ENCODE data around the gene GREB1.

Gene GREB1

DNA sequence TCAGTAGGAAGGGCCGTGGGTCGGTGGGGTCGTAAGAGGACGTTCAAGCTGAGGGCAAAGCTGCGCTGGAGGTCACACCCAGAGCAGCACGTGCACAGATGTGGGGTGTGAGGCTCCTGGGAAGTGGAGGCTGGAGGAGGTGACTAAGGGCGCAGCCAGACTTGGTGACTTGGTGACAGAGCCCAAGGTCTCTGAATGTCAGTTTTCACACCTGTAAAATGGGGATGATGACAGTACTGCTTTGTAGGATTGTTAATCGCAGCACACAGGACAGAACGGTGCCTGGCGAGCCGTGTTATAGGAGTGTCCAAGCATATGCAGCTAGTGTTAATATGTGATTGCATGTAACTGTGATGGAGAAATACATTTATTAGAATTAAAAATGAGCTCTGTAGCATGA, 95.4 kb downstream of the GREB1 start:
- no peaks in the 10 kb centered on the region for H3K27me3 Mint-ChIP-seq
- no peaks in the 10 kb centered on the region for H3K4me1 Mint-ChIP-seq (ENCODE audit: low read depth)
- no peaks in the 10 kb centered on the region for H3K9me3 Mint-ChIP-seq (ENCODE audit: low read depth)
- H3K4me3 Mint-ChIP-seq, result no peak overlapping the region
- H3K27ac Mint-ChIP-seq, result no peak overlapping the region
- no peaks in the 10 kb centered on the region for H3K36me3 Mint-ChIP-seq

DNA sequence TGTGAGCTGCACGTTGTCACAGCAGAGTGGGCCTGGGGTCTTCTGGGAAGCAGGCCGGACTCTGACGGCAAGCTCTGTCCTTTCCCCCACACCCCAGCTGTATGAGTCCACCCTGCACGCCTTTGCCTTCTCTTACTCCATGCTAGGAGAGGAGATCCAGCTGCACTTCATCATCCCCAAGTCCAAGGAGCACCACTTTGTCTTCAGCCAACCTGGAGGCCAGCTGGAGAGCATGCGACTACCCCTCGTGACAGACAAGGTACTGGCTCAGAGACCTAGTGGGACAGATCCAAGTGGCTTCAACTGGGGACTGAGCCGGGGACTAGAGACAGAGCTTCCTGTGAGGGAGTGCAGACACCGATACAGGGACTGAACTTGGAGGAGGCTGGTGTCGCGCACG, 96.0 kb downstream of the GREB1 start:
- H3K27me3 Mint-ChIP-seq, result no peaks in the 10 kb centered on the region

DNA sequence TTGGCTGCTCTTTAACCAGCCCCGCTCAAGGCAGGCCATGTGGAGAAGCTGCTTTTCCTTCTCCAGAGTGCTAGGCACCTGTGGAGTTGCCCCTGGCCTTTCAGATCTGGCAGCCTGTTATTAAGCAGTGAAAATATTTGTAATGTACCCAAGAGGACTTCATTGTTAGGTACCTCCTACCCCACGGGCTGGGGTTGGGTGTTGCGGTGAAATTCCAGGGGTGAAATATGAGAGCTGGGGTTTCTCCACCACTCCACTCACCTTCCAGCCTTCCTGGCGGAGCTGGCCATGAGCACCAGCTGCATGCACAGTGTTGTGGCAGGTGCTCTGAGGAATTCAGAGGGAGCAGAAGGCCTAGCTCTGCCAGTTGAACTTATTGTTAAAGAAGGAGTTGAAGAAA, 97.0 kb downstream of the GREB1 start:
- Mint-ChIP-seq H3K27me3 (no peaks in the 10 kb centered on the region), H3K9me3 (ENCODE audit: low read depth) (no peaks in the 10 kb centered on the region), H3K36me3 (no peaks in the 10 kb centered on the region), H3K4me1 (ENCODE audit: low read depth) (no peaks in the 10 kb centered on the region), H3K27ac (no peak overlapping the region), H3K4me3 (no peak overlapping the region)

More for the DNA sequence above, 96.0 kb downstream of the GREB1 start:
- Mint-ChIP-seq H3K4me1 (ENCODE audit: low read depth) (no peaks in the 10 kb centered on the region), H3K36me3 (no peaks in the 10 kb centered on the region), H3K27ac (no peak overlapping the region), H3K4me3 (no peak overlapping the region), H3K9me3 (ENCODE audit: low read depth) (no peaks in the 10 kb centered on the region)

DNA sequence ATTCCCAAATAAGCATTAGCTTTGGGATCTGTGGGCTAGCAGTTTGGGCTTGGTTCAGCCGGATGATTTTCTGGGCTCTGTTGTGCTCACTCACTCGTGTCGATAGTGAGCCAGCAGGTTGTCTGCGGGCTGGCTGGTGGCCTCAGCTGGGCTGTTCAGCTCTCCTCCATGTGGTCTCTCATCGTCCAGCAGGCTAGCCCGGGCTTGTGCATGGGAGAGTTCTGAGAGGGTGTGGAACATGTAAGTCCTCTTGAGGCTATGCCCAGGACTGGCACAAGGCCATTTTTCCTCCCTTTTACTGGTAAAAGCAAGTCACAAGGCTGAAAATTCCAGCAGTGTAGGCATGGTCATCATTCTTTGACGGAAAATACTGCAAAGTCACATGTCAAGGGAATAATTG, 97.6 kb downstream of the GREB1 start:
- no peak overlapping the region for H3K27ac Mint-ChIP-seq
- H3K9me3 Mint-ChIP-seq (ENCODE audit: low read depth), result no peaks in the 10 kb centered on the region
- no peaks in the 10 kb centered on the region for H3K36me3 Mint-ChIP-seq
- H3K27me3 Mint-ChIP-seq, result peaks cover 2% of the 10 kb centered on the region
- H3K4me1 Mint-ChIP-seq (ENCODE audit: low read depth), result no peaks in the 10 kb centered on the region
- no peak overlapping the region for H3K4me3 Mint-ChIP-seq

DNA sequence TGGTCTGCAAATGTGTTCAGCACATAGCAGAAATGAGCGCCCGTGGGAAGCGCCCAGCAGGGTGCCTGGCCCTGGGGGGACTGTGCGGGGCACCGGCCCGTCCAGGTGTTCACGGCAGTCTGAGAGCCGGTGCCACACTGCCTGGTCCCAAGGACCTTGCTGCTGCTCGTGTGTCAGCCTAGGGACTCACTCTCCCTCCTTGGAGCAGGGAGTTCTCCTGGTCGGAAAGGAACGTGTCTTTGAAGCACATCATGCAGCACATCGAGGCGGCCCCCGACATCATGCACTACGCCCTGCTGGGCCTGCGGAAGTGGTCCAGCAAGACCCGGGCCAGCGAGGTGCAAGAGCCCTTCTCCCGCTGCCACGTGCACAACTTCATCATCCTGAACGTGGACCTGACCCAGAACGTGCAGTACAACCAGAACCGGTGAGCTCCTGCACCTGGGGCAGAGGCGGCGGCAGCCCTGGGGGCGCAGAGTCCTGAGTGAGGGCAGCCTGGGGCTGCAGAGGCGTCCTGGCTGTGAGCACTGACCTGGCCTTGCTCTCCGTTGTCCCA, 100.2 kb downstream of the GREB1 start:
- Mint-ChIP-seq H3K4me1 (ENCODE audit: low read depth) (no peaks in the 10 kb centered on the region), H3K36me3 (no peaks in the 10 kb centered on the region), H3K27ac (no peak overlapping the region), H3K9me3 (ENCODE audit: low read depth) (no peaks in the 10 kb centered on the region), H3K4me3 (no peak overlapping the region), H3K27me3 (peaks cover 2% of the 10 kb centered on the region)

DNA sequence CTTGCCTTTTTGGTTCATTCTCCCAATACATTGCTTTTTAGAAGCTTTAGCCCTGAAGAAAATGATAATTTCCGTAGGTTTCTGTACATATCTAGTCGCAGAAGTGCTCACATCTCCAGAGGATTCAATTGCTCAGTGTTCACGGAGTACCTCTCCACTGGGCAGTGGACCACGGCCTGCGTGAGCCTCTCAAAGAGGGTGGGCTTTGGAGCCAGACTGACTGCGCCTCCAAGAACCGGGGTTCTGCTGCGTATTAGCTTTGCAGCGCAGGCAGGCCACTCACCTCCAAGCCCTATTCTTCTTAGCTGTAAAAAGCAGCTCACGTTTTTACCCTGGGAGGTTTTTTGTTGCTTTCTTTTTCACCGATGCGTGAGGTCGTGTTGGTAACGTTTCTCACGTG, 100.7 kb downstream of the GREB1 start:
- H3K4me3 Mint-ChIP-seq, result no peak overlapping the region
- no peaks in the 10 kb centered on the region for H3K36me3 Mint-ChIP-seq
- H3K27me3 Mint-ChIP-seq, result peaks cover 5% of the 10 kb centered on the region
- H3K9me3 Mint-ChIP-seq (ENCODE audit: low read depth), result no peaks in the 10 kb centered on the region
- no peak overlapping the region for H3K27ac Mint-ChIP-seq
- no peaks in the 10 kb centered on the region for H3K4me1 Mint-ChIP-seq (ENCODE audit: low read depth)

DNA sequence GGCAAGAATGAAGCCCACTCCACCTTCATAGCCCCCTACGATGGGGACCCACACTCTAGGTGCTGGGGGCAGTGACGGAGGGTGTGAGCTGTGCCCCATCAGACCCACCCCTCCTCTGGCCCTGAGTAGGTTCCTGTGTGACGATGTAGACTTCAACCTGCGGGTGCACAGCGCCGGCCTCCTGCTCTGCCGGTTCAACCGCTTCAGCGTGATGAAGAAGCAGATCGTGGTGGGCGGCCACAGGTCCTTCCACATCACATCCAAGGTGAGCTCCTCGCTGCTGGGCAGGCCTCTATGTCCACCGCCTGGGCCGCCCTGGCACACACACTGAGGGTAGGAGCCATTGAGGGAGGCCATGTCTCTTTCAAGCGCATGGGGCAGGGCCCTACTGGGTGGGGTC, 101.3 kb downstream of the GREB1 start:
- Mint-ChIP-seq H3K27ac (no peak overlapping the region), H3K27me3 (peaks cover 5% of the 10 kb centered on the region), H3K36me3 (no peaks in the 10 kb centered on the region), H3K4me1 (ENCODE audit: low read depth) (no peaks in the 10 kb centered on the region), H3K9me3 (ENCODE audit: low read depth) (no peaks in the 10 kb centered on the region), H3K4me3 (no peak overlapping the region)

DNA sequence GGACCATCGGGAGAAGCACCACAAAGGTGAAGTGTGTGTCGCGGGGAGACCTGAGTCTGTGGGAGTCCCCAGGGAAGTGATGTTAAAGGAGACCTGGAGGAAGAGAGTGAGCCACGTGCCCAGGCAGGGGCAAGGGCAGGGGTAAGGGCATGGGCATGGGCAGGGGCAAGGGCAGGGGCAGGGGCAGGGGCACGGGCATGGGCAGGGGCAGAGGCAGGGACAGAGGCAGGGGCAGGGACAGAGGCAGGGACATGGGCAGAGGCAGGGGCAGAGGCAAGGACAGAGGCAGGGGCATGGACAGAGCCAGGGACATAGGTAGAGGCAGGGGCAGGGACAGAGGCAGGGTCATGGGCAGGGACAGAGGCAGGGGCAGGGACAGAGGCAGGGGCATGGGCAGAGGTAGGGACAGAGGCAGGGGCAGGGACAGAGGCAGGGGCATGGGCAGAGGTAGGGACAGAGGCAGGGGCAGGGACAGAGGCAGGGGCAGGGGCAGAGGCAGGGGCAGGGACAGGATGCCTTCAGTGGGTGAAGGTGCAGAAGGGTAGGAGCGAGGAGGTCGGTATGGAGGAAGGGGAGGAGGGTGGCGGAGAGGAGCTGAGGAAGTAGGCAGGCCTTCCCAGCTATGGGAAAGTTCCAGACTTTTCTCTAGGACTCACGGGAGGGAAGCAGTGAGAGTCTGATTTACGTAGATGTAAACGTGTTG, 102.9 kb downstream of the GREB1 start:
- H3K27ac Mint-ChIP-seq, result no peak overlapping the region
- no peak overlapping the region for H3K4me3 Mint-ChIP-seq

DNA sequence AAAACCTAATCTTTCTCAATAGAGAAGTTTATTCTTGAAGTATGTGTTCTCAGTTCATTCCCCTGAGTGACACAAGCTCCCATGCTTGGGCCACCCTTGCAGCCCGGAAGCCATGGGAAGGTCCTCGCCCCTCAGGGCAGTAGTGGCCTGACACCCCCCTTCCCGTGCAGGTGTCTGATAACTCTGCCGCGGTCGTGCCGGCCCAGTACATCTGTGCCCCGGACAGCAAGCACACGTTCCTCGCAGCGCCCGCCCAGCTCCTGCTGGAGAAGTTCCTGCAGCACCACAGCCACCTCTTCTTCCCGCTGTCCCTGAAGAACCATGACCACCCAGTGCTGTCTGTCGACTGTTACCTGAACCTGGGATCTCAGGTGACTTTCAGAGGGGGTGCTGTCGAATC, 103.7 kb downstream of the GREB1 start:
- no peaks in the 10 kb centered on the region for H3K9me3 Mint-ChIP-seq (ENCODE audit: low read depth)
- H3K36me3 Mint-ChIP-seq, result no peaks in the 10 kb centered on the region
- no peak overlapping the region for H3K27ac Mint-ChIP-seq
- peaks cover 7% of the 10 kb centered on the region for H3K27me3 Mint-ChIP-seq
- no peaks in the 10 kb centered on the region for H3K4me1 Mint-ChIP-seq (ENCODE audit: low read depth)
- H3K4me3 Mint-ChIP-seq, result no peak overlapping the region

More for the DNA sequence above, 102.9 kb downstream of the GREB1 start:
- Mint-ChIP-seq H3K9me3 (ENCODE audit: low read depth) (no peaks in the 10 kb centered on the region), H3K27me3 (peaks cover 7% of the 10 kb centered on the region), H3K36me3 (no peaks in the 10 kb centered on the region), H3K4me1 (ENCODE audit: low read depth) (no peaks in the 10 kb centered on the region)

DNA sequence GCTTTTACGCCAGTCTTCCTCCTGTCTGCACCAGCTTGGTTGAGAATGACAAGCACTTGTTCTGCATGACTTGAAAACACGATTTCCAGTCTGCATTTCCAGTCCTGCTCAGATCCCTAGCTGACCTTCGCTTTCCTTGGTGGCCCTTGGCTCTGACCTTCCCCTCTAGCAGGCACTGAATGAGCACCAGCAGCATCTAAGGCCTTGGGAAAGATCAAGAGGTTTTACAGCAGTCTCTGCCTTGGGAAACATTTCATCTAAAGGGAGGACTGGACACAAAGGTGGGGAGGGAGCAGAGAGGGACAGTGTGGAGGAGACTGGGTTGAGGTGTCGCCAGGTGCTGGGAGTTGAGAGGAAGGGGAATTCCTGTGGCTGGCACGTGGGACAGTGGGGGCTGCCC, 105.7 kb downstream of the GREB1 start:
- H3K27me3 Mint-ChIP-seq, result peaks cover 7% of the 10 kb centered on the region

DNA sequence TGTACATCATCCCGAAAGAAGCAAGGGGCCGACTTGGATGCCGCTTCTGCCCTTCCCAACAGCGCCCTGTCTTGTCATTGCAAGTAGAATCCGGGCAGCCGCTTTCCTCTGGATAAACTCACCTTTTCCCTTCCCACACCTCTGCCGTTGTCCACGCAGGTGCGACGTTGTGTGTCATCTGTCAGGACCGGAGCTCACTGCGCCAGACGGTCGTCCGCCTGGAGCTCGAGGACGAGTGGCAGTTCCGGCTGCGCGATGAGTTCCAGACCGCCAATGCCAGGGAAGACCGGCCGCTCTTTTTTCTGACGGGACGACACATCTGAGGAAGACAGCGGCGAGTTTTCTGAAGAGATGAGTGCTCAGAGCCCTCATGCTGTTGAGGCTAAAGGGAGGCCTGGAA, 106.3 kb downstream of the GREB1 start:
- H3K9me3 Mint-ChIP-seq (ENCODE audit: low read depth), result no peaks in the 10 kb centered on the region
- peaks cover 7% of the 10 kb centered on the region for H3K27me3 Mint-ChIP-seq
- no peak overlapping the region for H3K27ac Mint-ChIP-seq
- H3K4me3 Mint-ChIP-seq, result no peak overlapping the region
- H3K36me3 Mint-ChIP-seq, result no peaks in the 10 kb centered on the region
- no peaks in the 10 kb centered on the region for H3K4me1 Mint-ChIP-seq (ENCODE audit: low read depth)

More for the DNA sequence above, 105.7 kb downstream of the GREB1 start:
- H3K4me1 Mint-ChIP-seq (ENCODE audit: low read depth), result no peaks in the 10 kb centered on the region
- no peaks in the 10 kb centered on the region for H3K9me3 Mint-ChIP-seq (ENCODE audit: low read depth)
- H3K27ac Mint-ChIP-seq, result no peak overlapping the region
- no peak overlapping the region for H3K4me3 Mint-ChIP-seq
- H3K36me3 Mint-ChIP-seq, result no peaks in the 10 kb centered on the region

DNA sequence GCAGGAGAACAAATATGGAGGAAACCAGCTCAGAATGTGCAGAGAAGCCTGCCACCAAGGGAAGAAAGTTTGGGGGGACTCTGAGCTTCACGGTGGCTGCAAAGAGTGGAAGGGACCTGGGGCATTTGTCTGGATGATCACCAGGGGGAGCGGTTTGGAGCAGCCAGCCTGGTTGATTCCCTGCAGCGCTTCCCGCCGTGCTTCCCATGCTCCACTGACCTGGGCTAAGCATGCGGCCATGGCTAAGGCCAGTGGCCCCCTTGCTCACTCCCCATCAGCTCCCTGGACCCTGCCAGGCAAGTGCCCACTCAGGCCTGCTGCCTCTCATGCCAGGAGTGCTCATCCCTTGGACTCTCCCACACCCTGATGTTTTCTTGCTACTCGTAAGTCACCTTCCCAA, 109.1 kb downstream of the GREB1 start:
- Mint-ChIP-seq H3K4me3 (no peak overlapping the region), H3K9me3 (ENCODE audit: low read depth) (no peaks in the 10 kb centered on the region), H3K4me1 (ENCODE audit: low read depth) (no peaks in the 10 kb centered on the region), H3K27me3 (peaks cover 4% of the 10 kb centered on the region), H3K27ac (no peak overlapping the region), H3K36me3 (no peaks in the 10 kb centered on the region)

DNA sequence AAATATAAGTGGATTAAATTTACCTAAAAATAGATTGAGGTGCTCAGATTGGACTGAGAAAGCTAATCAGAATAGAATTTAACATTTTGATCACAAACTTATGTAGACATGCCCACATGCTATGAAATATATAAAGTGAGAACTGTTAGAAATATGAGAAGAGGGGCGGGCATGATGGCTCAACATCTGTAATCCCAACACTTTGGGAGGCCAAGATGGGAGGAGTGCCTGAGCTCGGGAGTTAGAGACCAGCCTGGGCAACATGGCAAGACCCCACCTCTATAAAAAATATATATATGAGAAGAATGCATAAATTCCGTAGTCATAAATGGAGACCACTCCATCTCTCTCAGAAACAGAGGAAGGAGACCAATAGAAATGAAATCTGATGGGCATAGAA, 110.4 kb downstream of the GREB1 start:
- Mint-ChIP-seq H3K4me1 (ENCODE audit: low read depth) (no peaks in the 10 kb centered on the region), H3K9me3 (ENCODE audit: low read depth) (no peaks in the 10 kb centered on the region), H3K27ac (no peak overlapping the region), H3K4me3 (no peak overlapping the region), H3K27me3 (peaks cover 4% of the 10 kb centered on the region), H3K36me3 (no peaks in the 10 kb centered on the region)

DNA sequence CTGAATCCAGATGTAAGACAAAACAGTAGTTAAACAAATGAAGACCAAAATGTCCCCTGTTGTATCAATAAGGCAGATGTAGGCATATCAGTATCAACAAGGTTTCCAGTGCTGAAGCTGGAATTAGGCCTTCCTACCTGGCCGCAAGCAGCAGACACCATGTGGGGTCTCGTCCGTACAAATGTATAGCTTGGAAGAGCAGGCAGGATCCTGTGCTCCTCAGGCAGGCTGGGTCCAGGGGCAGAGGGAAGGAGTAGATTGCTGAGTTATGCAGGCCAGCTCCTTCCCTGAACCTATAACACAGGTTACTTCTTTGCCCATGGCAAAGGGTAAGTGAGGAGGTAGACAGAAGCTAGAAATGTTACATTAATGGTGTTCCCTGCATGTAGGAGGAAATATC, 112.7 kb downstream of the GREB1 start:
- Mint-ChIP-seq H3K9me3 (ENCODE audit: low read depth) (no peaks in the 10 kb centered on the region), H3K4me3 (no peak overlapping the region), H3K27me3 (peaks cover 2% of the 10 kb centered on the region)

DNA sequence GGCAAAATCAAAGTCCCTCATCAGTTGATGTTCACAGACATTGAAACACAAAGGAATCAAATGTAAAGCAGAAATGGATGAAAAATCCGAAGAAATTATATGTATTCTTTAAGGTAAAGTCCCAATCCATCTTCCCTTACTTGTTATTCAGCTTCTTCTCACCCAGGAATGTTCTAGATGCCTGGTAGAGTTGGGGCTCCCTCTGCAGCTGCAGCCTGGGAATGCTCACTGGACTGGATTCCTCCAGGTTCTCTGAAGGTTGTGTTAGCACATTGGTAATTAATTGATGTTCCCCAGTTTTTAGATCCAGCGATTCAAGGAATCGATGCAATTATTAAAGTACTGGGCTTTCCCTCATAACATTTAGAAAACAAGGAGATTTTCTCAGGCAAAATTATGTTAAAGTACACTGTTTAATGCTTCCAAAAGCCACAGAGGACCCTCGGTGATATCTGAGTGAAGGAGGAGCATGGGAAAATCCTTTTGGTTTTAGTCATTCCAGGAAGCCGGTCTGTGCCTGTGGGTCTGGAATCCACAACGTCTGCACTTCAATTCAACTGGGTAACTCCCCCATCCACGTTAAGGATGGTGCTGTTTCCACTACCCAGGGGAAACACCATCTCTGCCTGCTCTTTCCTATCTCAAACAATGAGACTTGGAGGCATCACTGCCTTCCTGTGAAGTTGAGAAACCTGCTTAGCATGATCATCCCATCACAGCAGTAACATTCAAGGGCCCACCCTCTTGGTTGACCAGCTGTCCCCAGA, 114.2 kb downstream of the GREB1 start:
- Mint-ChIP-seq H3K27me3 (peaks cover 2% of the 10 kb centered on the region), H3K36me3 (no peaks in the 10 kb centered on the region), H3K27ac (no peak overlapping the region), H3K4me1 (ENCODE audit: low read depth) (no peaks in the 10 kb centered on the region), H3K4me3 (no peak overlapping the region), H3K9me3 (ENCODE audit: low read depth) (no peaks in the 10 kb centered on the region)

More for the DNA sequence above, 112.7 kb downstream of the GREB1 start:
- Mint-ChIP-seq H3K36me3 (no peaks in the 10 kb centered on the region), H3K27ac (no peak overlapping the region), H3K4me1 (ENCODE audit: low read depth) (no peaks in the 10 kb centered on the region)

Measured in activated naive CD8-positive, alpha-beta T cell (primary cell).